ENCODE results near the gene POU2AF1. TPM values are rescaled to one million over a fixed set of nuclear protein-coding genes. Genes with fewer than 3 reads are reported as not detected.
"Not testable (repeated sequence)": the region's sequence is repeated elsewhere in the genome, so short reads cannot be mapped to it uniquely, and the experiment has no call there.

The POU2AF1 gene
- total RNA-seq, 1 donor from 2014 or later: not detected

DNA sequence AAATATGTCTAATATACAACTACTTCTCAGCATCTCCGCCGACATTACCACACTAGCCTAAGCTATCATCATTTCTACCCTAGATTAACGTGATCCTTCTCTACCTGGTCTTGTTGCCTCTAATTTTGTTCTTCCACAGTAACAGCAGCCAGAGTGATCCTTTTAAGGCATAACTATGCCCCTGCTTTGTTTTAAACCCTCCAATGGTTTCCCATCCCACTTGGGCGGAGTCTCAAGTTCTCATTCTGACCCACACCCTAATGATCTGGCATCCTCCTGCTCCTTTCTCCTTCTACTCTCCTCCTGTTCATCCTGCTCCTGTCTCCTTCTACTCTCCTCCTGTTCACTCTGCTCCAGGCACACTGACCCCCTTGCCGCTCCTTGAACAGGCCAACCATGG lies 31.9 kb upstream of the POU2AF1 start:
- FAIRE-seq (no peak), DNase-seq (ENCODE audit: low spot score in 2 of 2) (no peak)

DNA sequence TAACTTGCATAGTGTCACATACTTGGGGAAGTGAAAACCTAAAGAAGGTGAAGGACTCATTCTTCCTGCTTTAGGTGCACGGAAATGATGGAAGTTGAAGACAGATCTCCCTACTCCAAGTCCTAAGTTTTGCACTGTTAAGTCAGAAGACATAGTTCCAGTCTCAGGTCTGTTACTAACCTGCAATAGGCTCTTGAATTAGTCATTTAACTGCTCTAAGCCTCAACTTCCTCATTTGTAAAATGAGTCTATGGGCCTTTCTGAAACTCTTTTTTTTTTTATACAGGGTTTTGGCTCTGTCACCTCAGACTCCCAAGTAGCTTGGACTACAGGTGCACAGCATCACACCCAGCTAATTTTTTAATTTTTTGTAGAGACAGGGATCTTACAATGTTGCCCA lies 30.8 kb upstream of the POU2AF1 start:
- FAIRE-seq (no peak), DNase-seq (ENCODE audit: low spot score in 2 of 2) (no peak)

DNA sequence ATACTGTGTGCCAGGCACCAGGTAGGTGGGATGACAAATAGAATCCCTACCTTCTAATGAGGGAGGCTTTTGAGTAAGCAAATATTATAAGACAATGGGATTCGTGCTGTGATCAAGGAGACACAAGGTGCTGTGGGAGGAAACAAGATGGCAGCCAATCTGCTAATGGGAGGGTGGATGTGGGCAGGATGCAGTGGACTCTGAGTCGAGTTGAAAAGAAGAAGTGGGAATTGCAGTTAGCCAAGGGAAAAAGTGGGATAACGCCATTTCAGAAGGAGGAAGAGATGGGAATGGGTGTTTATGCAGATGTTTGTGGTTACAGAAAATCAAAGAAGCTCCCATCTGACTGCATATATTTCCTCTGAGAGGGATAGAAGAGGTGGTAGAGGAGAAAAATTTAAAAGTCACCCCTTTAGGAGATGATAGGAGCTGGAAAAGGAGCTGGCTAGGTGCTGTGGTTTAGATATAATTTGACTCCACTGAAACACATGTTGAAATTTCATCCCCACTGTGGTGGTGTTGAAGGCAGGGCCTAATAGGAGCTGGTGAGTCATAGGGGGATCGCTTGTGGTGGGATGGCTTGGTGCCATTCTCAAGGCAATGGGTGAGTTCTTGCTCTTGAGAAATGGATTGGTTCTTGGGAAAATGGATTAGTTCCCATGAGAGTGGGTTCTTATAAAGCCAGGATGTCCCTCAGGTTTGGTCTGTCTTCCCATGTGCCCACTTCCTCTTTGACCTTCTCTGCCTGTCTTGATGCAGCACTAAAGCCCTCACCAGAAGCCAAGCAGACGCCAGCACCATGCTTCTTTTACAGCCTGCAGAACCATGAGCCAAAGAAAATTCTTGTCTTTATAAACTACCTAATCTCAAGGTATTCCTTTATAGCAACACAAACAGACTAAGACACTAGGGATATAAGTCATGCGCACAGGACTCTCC lies 30.0 kb upstream of the POU2AF1 start:
- FAIRE-seq (no peak), DNase-seq (ENCODE audit: low spot score in 2 of 2) (no peak)

DNA sequence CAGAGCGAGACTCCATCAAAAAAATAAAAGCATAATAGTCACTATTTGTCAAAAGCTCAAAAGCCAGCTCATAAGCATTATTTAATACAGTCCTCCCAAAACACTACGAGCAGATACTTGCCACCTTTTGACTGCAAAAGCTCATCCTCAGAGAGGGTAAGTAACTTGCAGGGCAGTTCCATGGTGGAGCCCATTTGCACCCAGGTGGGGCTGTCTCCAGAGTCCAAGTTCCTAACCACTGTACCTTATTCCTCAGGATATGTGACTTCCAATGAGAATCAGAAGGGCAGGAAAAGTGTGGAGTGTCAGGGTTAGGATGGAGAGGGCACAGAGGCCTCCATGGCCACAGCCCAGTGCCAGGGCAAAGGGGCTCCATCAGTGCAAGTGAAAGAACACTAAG lies 28.6 kb upstream of the POU2AF1 start:
- FAIRE-seq: no peak
- no peak for DNase-seq (ENCODE audit: low spot score in 2 of 2)

DNA sequence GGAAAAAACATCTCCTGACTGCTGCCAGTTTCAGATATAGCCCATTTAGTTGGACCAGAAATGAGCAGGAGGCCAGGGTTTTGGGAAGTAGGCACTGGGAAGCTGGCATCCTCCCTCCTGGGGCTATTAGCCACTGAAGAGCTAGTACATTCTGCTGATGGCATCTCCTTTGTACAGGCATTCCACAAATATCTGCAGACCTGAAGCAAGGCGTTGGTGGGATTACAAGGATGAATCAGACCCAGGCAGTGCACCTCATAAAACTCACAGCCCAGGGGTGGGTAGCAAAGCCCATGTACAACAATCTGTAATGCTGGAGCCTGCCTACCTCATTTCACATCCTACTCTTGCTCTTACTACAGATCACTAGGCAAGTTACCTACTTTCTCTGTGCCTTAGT lies 27.5 kb upstream of the POU2AF1 start:
- FAIRE-seq (no peak), DNase-seq (ENCODE audit: low spot score in 2 of 2) (no peak)

DNA sequence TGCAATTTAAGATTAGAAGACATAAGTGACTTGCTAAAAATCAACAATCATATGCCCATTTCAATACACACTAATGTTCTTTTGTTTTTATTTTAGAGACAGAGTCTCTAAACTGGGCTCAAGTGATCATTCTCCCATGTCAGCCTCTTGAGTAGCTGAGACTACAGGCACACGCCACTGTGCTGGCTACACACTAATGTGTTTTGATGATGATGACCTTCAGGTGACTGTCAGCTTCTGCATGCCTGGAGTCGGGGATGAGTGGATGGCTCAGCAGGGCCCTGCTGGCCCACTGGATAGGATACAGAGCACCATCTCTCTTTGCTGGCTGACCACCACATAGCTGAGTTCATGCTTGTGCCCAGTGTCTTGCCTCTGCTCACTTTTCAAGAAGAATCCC lies 27.0 kb upstream of the POU2AF1 start:
- DNase-seq (ENCODE audit: low spot score in 2 of 2): no peak
- FAIRE-seq: no peak

DNA sequence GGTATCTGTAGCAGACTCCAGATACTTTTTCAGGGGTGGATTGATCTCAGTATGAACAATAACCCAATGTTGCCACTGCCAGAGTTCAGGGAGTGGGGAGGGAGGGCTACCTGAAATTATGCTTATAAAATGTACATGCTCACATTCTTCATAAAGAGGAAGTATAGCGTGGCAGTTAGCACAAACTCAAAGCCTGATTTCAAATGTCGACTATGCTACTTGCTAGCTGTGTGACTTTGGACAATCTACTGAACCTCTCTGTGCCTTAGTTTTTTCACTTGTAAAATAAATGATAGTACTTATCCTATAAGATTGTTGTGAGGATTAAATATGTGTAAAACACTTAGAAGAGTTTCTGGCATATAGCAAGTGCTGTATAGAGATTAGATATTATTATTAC lies 26.5 kb upstream of the POU2AF1 start:
- FAIRE-seq: no peak
- DNase-seq (ENCODE audit: low spot score in 2 of 2): no peak

DNA sequence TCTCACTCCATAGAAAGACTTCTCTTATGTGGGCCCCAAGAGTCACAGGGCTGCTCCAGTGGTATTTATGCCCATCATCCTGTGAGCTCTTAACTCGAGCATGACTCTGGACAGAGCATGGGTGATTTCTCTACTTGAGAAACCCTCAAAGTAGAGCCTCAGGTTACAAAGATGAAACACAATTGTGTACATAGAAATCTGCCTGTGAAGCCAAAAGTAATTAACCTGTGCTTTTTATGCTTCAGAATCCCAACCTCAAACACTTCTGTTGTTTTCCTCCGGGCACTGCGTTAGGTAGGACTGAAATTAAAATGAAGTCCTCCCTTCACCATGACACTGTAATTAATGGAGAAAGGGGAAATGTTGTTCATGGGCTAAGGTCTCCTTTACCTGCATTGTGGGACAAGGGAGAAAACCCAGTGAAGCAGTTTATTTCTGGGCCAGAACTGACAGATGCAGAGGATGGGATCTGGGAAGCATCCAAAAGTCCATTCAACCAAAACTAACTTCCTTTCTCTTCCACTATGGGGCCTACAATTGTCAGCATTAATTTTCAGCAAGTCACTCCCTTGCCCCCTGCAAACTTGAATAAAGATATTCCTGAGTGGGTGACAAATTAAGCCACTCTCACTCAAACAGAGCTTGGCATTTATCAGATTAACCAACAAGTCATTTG lies 24.1 kb upstream of the POU2AF1 start:
- FAIRE-seq: no peak
- no peak for DNase-seq (ENCODE audit: low spot score in 2 of 2)

DNA sequence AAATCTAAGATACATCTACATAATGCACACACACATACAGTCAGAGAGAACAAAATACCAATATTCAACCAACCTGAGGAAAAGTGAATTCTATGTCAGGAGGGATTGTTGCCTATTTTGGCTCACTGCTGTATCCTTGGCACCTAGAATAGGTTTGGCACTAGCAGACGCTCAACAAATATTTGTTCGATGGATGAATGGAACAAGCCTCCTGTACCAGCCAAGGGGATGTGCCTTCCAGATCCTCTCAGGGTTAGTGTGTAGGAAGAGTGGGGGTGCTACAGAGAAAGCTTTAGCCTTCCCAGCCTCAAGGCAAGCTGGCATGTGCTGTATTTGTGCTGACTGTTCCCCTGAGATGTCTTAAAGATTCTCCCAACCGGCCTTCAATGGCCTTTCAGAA lies 23.3 kb upstream of the POU2AF1 start:
- no peak for FAIRE-seq

DNA sequence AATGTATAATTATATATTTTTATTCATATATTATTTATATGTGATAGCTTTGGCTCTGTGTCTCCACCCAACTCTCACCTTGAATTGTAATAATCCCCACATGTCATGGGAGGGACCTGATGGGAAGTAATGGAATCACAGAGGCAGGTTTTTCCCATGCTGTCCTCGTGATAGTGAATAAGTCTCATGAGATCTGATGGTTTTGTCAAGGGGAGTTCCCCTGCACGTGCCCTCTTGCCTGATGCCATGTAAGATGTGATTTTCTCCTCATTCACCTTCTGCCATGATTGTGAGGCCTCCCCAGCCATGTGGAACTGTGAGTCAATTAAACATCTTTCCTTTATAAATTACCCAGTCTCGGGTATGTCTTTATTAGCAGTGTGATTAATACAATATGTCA lies 22.9 kb upstream of the POU2AF1 start:
- DNase-seq (ENCODE audit: low spot score in 2 of 2); FAIRE-seq: not testable (repeated sequence)

More for the DNA sequence above, 23.3 kb upstream of the POU2AF1 start:
- DNase-seq (ENCODE audit: low spot score in 2 of 2): no peak

DNA sequence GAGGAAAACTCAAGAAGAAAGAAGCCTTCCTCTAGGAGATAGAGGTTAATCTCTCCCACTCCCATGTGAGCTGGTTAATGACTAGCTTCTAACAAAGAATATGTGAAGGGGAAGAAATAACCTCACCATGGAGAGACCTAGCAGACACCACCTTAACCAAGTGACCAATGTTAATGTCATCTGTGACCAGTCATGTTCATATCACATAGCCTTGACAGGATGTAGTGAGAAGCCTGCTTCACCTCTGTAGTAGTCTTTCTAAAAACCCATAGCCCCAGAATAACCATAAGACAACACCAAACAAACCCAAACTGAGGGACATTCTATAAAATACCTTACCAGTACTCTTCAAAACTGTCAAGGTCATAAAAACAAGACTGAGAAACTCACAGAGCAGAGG lies 21.5 kb upstream of the POU2AF1 start:
- FAIRE-seq (no peak), DNase-seq (ENCODE audit: low spot score in 2 of 2) (no peak)

DNA sequence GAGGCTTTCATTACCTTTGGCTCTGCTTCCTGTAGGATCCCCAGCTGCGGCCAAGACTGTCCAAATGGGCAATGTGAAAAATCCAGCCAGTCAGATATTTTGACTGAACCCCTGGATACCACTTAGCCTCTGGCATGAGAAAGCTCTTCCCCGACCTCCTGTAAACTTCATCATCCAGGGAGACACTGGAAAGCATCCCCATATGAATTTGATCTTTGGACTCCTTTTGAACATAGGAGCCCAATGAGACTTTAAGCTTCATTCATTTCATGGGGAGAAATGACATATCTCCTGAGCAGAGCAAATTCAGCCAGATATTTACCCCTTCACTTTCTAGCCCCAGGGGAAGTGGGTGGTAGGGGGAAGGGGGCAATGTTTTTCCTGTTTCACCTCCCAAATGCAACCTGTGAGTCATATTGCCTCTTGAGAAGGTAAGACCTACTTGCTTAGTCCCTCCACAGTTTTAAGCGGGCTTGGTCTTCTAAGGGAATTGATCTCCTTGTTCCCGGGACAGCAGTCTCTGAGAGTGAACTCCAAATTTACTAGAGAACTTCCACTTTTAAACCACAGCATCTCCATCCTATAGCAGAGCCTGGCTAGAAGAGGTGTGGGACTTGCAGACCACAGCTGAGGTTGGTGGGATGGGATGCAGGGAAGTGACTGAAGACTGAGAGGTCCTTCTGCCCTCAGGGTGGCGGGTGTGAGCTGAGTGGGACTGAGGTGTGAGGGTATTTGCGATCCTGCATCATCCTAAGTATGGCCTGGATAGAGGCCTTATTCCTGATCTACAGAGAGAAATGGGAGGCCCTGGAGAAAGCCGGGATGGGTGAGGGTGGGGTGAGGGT lies 20.3 kb upstream of the POU2AF1 start:
- FAIRE-seq (no peak), DNase-seq (ENCODE audit: low spot score in 2 of 2) (no peak)

DNA sequence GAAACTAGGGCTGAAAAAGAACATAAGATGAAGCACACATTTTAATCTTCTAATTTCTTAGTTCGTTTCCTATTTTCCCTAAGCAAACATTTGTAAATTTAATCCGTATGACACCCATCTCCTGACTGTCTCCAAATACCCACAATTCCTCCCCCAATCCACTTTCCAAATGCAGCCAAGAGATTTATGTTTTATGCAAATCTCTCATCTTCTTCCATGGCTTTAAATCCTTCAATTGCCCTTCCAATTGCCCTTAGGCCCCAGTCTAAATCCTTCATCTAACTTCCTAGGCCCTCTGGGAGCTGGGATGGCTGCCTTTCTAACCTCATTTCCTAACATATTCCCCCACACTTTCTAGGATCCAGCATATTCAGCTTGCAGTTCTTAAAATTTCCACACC lies 18.0 kb upstream of the POU2AF1 start:
- no peak for DNase-seq (ENCODE audit: low spot score in 2 of 2)
- FAIRE-seq: no peak

DNA sequence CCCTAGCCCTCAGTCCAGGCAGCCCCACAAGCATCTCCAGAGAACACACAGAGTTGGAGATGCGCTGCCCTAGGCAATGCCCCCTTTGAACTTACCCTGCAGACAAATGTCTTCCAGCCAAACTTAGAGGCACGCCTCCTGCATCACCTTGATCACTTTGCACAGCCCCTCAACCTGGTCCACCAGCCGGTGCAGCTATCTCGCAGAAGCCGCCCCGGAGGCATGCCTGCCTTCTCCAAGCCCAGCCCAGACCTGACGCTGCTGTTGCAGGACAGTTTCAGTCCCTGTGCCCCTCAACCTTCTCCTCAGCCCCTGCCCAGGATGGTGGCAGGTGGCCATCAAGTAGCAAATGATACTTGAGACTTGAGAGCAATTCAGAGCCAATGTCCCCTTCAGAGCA lies 16.7 kb upstream of the POU2AF1 start:
- FAIRE-seq (no peak), DNase-seq (ENCODE audit: low spot score in 2 of 2) (no peak)

DNA sequence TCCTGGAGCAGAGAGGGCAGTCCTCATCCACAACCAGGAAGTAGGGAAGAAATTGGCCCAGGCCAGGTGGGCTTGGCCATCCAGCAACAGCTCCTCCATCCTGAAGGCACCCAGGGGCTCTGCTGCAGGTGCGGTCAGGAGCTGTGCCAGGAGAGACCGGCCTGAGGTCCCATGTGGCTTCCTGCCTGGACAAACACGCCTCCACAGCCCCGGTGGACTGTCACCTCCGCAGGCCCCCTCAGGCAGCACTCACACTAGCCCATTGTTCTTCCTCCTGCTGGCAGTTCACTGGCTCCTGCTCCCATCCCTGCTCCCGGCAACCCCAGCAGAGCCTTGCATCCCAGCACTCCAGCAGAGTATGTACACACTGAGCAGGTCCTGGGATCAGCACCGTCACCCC lies 16.0 kb upstream of the POU2AF1 start:
- FAIRE-seq (no peak), DNase-seq (ENCODE audit: low spot score in 2 of 2) (no peak)

DNA sequence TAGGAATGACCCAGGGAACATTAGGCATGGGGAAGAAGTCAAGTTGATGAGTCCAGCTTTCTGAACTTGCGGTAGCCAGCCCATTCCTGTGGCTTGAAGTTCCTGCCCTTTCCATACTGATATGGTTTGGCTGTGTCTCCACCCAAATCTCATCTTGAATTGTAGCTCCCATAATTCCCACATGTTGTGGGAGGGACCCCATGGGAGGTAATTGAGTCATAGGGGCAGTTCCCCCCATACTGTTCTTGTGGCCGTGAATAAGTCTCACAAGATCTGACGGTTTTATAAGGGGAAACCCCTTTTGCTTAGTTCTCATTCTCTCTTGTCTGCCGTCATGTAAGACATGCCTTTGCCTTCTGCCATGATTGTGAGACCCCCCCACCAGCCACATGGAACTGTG lies 15.1 kb upstream of the POU2AF1 start:
- FAIRE-seq; DNase-seq (ENCODE audit: low spot score in 2 of 2): not testable (repeated sequence)

DNA sequence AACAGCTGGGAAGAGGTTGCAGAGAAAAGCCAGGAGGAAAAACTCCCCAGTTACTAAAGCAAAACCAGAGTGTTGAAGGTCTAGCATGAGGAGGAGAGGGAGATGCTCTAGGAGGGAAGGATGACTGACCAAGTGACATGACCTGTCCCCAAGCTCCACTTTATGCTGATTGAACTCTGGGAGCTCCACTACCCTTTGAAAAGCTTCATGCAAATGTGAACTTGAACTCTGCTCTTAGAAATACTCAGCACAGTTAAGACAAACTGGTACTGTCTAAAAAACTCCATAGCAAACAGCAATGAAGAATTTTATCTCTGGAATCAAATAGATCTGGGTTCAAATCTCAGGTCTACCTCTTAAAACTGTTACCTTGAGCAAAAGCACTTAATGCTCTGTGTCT lies 14.5 kb upstream of the POU2AF1 start:
- no peak for DNase-seq (ENCODE audit: low spot score in 2 of 2)
- FAIRE-seq: no peak

DNA sequence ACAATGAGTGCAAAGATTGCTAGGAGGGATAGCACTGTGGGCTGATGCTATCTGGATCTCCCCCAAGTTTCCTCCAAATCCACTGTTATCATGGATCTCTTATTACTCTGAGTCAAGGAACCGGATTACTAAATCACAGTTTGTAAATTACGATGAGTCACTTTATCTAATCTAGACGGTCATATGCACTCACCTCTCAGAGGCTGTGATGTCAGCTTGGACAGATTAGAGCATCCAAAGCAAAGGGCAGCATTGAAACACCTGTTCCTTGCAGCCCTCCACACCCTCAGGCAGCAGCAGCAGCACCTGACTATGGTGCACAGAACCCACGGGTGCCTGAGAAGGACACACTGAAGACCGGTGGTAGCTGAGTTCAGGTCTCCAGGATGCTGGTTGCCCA lies 14.0 kb upstream of the POU2AF1 start:
- FAIRE-seq (no peak), DNase-seq (ENCODE audit: low spot score in 2 of 2) (no peak)

DNA sequence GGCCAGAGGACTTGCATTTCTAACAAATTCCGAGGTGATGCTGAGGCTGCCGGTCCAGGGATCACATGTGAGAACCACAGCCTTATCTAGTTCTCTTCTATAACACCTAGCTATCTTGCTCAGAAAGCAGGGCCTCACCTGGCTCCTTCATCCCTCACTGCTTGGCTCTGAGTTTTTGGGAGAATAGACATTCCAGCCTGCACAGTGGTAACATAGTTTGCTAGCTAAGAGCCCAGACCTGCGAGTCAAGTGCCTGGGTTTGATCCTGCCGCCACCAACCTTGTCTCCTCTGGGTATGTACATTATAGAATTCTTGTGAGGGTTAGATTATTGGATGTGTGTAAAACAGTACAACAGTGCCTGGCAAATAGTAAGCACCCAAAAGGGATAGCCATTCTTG lies 13.5 kb upstream of the POU2AF1 start:
- FAIRE-seq (no peak), DNase-seq (ENCODE audit: low spot score in 2 of 2) (no peak)

DNA sequence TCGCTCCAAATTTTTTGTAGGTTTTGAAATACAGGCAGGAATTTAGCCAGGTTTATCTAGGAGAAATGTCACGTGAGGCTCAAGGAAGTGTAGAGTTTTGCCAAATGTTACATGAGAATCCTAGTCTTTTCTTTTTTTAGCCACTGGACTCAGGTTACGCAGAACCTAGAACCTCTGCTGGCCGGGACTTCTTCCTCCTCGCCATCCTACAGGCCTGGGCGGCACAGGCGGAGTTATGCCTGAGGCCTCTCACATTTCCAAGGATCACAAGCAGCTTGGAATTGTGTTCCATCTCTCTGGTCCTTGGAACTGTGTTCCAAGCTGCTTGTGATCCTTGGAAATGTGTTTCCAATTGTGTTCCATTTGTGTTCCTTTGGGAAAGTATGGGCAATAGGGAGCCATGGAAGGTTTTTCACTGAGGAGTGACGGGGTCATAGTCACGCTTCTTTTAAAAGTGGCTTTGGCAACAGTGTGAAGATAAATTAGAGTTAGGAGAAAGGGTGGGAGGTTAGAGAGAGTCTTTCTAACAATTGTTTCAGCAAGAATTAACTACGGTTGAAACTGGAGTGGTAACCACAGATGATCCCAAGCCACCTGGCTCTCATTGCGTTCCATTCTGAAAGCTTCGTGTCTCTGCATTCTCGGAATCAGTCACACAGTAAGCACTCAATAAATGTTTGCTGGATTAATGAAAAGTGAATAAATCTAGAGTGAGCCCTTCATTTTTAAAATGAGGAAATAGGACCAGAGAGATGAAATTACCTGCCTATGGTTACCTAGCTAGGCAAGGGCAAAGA lies 12.5 kb upstream of the POU2AF1 start:
- no peak for FAIRE-seq
- DNase-seq (ENCODE audit: low spot score in 2 of 2): no peak
